GM23338 (cell line): ENCODE results near the gene ANKRD44.

Experiments used
- CREB1 ChIP-seq: fragments of 250-450 bp; sonication (Bioruptor Pico); IDR thresholded peaks from 2 replicates; pipeline ENCODE4 v1.5.0; 2020; ENCODE audit warnings: low read depth, mild to moderate bottlenecking, moderate library complexity
- EZH2 ChIP-seq: fragments of 200-600 bp; sonication (generic); IDR thresholded peaks from one replicate; pipeline ENCODE4 v1.8.0; 2017; ENCODE audit warnings: antibody characterized with exemption, mild to moderate bottlenecking, low read depth; ENCODE audit not compliant: unreplicated experiment
- EZH2phosphoT487 ChIP-seq: fragments of 200-600 bp; sonication (generic); IDR thresholded peaks from one replicate; pipeline ENCODE4 v1.8.1; 2018; ENCODE audit warnings: antibody characterized with exemption; ENCODE audit not compliant: unreplicated experiment
- JUNB ChIP-seq: IDR thresholded peaks from one replicate; pipeline ENCODE4 v1.6.1; 2016; ENCODE audit warnings: antibody characterized with exemption; ENCODE audit not compliant: unreplicated experiment
- NANOG ChIP-seq: IDR thresholded peaks from 2 replicates; pipeline ENCODE4 v1.6.1; 2016; ENCODE audit warnings: antibody characterized with exemption, borderline replicate concordance
- POLR2AphosphoS5 ChIP-seq: IDR thresholded peaks from 2 replicates; pipeline ENCODE4 v1.6.1; 2016; ENCODE audit warnings: antibody characterized with exemption, low read depth
- STAT1 ChIP-seq: IDR thresholded peaks from one replicate; pipeline ENCODE4 v1.6.1; 2016; ENCODE audit warnings: antibody characterized with exemption; ENCODE audit not compliant: unreplicated experiment
- ZNF114 ChIP-seq: fragments of 250-450 bp; sonication (Bioruptor Pico); IDR thresholded peaks from 2 replicates; pipeline ENCODE4 v1.5.0; 2020; ENCODE audit warnings: mild to moderate bottlenecking, moderate library complexity
- ZNF331 ChIP-seq: fragments of 250-450 bp; sonication (Bioruptor Pico); IDR thresholded peaks from 2 replicates; pipeline ENCODE4 v1.5.0; 2020; ENCODE audit warnings: low read depth, mild to moderate bottlenecking, moderate library complexity
- TF ChIP-seq, protein P1 (sequence below), 2 experiments: fragments of 200-600 bp in 1 of 2; sonication (generic) in 1 of 2; conservative IDR thresholded peaks; 2 replicates each; pipeline versions ENCODE4 v1.5.1 to v1.6.1; 2016 to 2017; ENCODE audit warnings: antibody characterized with exemption in 2 of 2, low read depth in 2 of 2, mild to moderate bottlenecking in 2 of 2, moderate library complexity in 1 of 2
- TF ChIP-seq, protein P2 (sequence below): fragments of 250-450 bp; sonication (Bioruptor Pico); IDR thresholded peaks from 2 replicates; pipeline ENCODE4 v1.5.0; 2020; ENCODE audit warnings: mild to moderate bottlenecking, moderate library complexity
- TF ChIP-seq, protein P3 (sequence below): IDR thresholded peaks from one replicate; pipeline ENCODE4 v1.6.1; 2018; ENCODE audit warnings: antibody characterized with exemption; ENCODE audit not compliant: unreplicated experiment
- TF ChIP-seq, protein P4 (sequence below): IDR thresholded peaks from 2 replicates; pipeline ENCODE4 v1.6.1; 2016; ENCODE audit warnings: antibody characterized with exemption

DNA sequence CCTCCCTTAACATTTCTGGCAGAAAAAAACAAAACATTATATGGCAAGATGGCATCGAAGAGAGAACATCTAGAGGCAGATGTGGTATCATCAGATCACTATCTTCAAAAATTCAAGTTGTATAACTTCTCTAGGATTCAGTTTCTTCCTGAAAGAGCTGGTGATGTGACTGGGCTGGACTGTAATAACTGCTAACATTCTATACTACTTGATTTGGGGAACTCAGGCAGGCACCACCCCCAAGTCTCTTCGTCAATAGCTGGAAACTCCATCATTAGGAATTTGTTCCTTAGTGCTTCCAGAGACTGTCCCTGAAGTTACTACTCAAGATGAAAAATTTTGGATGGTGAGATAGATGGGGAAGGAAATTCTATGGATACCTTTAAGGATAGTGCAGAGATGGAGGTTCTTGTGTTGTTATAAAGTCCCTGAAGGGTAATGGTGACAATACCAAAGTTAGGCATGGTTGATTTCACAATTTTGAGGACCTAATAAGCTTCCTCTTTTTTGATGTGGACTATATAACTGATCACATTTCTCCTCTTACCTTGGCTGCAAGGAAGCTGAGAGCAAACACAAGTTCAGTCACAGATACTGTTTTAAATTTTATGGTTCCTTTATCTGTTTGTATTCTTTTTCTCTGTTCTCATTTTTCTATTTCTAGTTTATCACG is 324.9 kb downstream of the ANKRD44 start:
- TF ChIP-seq, protein P1, sequence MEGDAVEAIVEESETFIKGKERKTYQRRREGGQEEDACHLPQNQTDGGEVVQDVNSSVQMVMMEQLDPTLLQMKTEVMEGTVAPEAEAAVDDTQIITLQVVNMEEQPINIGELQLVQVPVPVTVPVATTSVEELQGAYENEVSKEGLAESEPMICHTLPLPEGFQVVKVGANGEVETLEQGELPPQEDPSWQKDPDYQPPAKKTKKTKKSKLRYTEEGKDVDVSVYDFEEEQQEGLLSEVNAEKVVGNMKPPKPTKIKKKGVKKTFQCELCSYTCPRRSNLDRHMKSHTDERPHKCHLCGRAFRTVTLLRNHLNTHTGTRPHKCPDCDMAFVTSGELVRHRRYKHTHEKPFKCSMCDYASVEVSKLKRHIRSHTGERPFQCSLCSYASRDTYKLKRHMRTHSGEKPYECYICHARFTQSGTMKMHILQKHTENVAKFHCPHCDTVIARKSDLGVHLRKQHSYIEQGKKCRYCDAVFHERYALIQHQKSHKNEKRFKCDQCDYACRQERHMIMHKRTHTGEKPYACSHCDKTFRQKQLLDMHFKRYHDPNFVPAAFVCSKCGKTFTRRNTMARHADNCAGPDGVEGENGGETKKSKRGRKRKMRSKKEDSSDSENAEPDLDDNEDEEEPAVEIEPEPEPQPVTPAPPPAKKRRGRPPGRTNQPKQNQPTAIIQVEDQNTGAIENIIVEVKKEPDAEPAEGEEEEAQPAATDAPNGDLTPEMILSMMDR (conservative IDR thresholded peaks at IDR 0.05; ENCODE audit: low read depth in 2 of 2): no peak
- TF ChIP-seq CREB1 (CRISPR knock-in tag) (no peak), EZH2 (no peak), EZH2phosphoT487 (no peak), ZNF331 (CRISPR knock-in tag) (no peak), POLR2AphosphoS5 (no peak), ZNF114 (CRISPR knock-in tag) (no peak), JUNB (no peak), NANOG (no peak), STAT1 (no peak)
- TF ChIP-seq, protein P2, sequence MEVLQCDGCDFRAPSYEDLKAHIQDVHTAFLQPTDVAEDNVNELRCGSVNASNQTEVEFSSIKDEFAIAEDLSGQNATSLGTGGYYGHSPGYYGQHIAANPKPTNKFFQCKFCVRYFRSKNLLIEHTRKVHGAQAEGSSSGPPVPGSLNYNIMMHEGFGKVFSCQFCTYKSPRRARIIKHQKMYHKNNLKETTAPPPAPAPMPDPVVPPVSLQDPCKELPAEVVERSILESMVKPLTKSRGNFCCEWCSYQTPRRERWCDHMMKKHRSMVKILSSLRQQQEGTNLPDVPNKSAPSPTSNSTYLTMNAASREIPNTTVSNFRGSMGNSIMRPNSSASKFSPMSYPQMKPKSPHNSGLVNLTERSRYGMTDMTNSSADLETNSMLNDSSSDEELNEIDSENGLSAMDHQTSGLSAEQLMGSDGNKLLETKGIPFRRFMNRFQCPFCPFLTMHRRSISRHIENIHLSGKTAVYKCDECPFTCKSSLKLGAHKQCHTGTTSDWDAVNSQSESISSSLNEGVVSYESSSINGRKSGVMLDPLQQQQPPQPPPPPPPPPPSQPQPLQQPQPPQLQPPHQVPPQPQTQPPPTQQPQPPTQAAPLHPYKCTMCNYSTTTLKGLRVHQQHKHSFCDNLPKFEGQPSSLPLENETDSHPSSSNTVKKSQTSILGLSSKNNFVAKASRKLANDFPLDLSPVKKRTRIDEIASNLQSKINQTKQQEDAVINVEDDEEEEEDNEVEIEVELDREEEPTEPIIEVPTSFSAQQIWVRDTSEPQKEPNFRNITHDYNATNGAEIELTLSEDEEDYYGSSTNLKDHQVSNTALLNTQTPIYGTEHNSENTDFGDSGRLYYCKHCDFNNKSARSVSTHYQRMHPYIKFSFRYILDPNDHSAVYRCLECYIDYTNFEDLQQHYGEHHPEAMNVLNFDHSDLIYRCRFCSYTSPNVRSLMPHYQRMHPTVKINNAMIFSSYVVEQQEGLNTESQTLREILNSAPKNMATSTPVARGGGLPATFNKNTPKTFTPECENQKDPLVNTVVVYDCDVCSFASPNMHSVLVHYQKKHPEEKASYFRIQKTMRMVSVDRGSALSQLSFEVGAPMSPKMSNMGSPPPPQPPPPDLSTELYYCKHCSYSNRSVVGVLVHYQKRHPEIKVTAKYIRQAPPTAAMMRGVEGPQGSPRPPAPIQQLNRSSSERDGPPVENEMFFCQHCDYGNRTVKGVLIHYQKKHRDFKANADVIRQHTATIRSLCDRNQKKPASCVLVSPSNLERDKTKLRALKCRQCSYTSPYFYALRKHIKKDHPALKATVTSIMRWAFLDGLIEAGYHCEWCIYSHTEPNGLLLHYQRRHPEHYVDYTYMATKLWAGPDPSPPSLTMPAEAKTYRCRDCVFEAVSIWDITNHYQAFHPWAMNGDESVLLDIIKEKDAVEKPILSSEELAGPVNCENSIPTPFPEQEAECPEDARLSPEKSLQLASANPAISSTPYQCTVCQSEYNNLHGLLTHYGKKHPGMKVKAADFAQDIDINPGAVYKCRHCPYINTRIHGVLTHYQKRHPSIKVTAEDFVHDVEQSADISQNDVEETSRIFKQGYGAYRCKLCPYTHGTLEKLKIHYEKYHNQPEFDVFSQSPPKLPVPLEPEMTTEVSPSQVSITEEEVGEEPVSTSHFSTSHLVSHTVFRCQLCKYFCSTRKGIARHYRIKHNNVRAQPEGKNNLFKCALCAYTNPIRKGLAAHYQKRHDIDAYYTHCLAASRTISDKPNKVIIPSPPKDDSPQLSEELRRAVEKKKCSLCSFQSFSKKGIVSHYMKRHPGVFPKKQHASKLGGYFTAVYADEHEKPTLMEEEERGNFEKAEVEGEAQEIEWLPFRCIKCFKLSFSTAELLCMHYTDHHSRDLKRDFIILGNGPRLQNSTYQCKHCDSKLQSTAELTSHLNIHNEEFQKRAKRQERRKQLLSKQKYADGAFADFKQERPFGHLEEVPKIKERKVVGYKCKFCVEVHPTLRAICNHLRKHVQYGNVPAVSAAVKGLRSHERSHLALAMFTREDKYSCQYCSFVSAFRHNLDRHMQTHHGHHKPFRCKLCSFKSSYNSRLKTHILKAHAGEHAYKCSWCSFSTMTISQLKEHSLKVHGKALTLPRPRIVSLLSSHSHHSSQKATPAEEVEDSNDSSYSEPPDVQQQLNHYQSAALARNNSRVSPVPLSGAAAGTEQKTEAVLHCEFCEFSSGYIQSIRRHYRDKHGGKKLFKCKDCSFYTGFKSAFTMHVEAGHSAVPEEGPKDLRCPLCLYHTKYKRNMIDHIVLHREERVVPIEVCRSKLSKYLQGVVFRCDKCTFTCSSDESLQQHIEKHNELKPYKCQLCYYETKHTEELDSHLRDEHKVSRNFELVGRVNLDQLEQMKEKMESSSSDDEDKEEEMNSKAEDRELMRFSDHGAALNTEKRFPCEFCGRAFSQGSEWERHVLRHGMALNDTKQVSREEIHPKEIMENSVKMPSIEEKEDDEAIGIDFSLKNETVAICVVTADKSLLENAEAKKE: no peak
- TF ChIP-seq, protein P3, sequence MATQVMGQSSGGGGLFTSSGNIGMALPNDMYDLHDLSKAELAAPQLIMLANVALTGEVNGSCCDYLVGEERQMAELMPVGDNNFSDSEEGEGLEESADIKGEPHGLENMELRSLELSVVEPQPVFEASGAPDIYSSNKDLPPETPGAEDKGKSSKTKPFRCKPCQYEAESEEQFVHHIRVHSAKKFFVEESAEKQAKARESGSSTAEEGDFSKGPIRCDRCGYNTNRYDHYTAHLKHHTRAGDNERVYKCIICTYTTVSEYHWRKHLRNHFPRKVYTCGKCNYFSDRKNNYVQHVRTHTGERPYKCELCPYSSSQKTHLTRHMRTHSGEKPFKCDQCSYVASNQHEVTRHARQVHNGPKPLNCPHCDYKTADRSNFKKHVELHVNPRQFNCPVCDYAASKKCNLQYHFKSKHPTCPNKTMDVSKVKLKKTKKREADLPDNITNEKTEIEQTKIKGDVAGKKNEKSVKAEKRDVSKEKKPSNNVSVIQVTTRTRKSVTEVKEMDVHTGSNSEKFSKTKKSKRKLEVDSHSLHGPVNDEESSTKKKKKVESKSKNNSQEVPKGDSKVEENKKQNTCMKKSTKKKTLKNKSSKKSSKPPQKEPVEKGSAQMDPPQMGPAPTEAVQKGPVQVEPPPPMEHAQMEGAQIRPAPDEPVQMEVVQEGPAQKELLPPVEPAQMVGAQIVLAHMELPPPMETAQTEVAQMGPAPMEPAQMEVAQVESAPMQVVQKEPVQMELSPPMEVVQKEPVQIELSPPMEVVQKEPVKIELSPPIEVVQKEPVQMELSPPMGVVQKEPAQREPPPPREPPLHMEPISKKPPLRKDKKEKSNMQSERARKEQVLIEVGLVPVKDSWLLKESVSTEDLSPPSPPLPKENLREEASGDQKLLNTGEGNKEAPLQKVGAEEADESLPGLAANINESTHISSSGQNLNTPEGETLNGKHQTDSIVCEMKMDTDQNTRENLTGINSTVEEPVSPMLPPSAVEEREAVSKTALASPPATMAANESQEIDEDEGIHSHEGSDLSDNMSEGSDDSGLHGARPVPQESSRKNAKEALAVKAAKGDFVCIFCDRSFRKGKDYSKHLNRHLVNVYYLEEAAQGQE: no peak
- TF ChIP-seq, protein P4, sequence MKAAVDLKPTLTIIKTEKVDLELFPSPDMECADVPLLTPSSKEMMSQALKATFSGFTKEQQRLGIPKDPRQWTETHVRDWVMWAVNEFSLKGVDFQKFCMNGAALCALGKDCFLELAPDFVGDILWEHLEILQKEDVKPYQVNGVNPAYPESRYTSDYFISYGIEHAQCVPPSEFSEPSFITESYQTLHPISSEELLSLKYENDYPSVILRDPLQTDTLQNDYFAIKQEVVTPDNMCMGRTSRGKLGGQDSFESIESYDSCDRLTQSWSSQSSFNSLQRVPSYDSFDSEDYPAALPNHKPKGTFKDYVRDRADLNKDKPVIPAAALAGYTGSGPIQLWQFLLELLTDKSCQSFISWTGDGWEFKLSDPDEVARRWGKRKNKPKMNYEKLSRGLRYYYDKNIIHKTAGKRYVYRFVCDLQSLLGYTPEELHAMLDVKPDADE: no peak
